ENCODE results near the gene TLE3. TPM values are rescaled to one million over a fixed set of nuclear protein-coding genes. Genes with fewer than 3 reads are reported as not detected.

TLE3 gene
- total RNA-seq, 4 donors from 2014 or later, result 44.0 to 159 (median 78.8) TPM

- DNase-seq (ENCODE audit: low spot score) (no peak), ATAC-seq (ENCODE audit: low FRiP score) (no peak)
- no peak for TF ChIP-seq CTCF (IDR thresholded peaks at IDR 0.05)
These were observed 91.2 kb downstream of the TLE3 start for GRCh38 chr15:70006259-70007147.

GRCh38 chr15:70004826-70005225 lies 92.9 kb downstream of the TLE3 start:
- DNase-seq (ENCODE audit: low spot score) (no peak), ATAC-seq (ENCODE audit: low FRiP score) (no peak)
- no peak for TF ChIP-seq CTCF (IDR thresholded peaks at IDR 0.05)

GRCh38 chr15:70002897-70003296 lies 94.8 kb downstream of the TLE3 start:
- DNase-seq (ENCODE audit: low spot score), result no peak
- no peak for TF ChIP-seq CTCF (IDR thresholded peaks at IDR 0.05)

GRCh38 chr15:70001859-70002258 lies 95.9 kb downstream of the TLE3 start:
- ATAC-seq (ENCODE audit: low FRiP score) (no peak), DNase-seq (ENCODE audit: low spot score) (no peak)
- TF ChIP-seq CTCF (IDR thresholded peaks at IDR 0.05), result no peak

More at GRCh38 chr15:70002897-70003296, 94.8 kb downstream of the TLE3 start:
- ATAC-seq (ENCODE audit: low FRiP score), result no peak

- ATAC-seq (ENCODE audit: low FRiP score), result no peak
- no peak for TF ChIP-seq CTCF (IDR thresholded peaks at IDR 0.05)
- DNase-seq (ENCODE audit: low spot score), result no peak
These were observed 98.2 kb downstream of the TLE3 start for GRCh38 chr15:69999392-70000085.

GRCh38 chr15:69998541-69999391 lies 99.0 kb downstream of the TLE3 start:
- DNase-seq (ENCODE audit: low spot score) (no peak), ATAC-seq (ENCODE audit: low FRiP score) (no peak)
- TF ChIP-seq CTCF (IDR thresholded peaks at IDR 0.05), result no peak

Data from omental fat pad (tissue), 4 donors.